ENCODE measurements around the gene MYO9B. TPM values are rescaled to one million over a fixed set of nuclear protein-coding genes. Genes with fewer than 3 reads are reported as not detected.

Gene MYO9B
- total RNA-seq, 1 experiment from 2014 or later = 85.4 TPM

DNA sequence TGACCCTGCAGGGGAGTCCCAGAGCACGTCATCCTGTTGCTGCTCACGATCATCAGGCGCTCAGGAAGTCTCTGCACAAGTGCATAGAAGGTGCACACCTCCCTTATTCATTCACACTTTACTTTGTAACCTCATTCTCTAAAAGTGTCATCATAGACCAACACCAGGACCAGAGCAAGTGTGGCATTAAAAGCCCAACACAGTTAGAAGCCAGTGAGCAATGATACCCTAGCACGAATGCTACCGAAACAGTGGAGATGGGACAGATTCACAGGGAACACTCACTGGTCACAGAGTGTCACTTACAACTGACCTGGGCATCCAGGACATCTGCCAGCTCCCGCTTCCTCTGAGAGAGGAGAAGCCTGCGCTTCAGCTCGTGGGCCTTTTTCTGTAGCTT is 17.3 kb upstream of the MYO9B start:
- Histone ChIP-seq H3K27me3 (replicated peaks; ENCODE audit: insufficient read depth, low read depth, low read length, poor library complexity) (no peaks in the 10 kb centered on the region), H3K9me3 (ENCODE audit: low read depth, low read length, poor library complexity, severe bottlenecking) (peaks cover 10% of the 10 kb centered on the region), H3K4me3 (ENCODE audit: low read depth, low read length, poor library complexity, severe bottlenecking) (no peak overlapping the region), H3K4me1 (ENCODE audit: insufficient read depth, low read length, poor library complexity, severe bottlenecking) (no peaks in the 10 kb centered on the region), H3K36me3 (ENCODE audit: insufficient read depth, low read length, poor library complexity, severe bottlenecking) (peaks cover 58% of the 10 kb centered on the region), H3K27ac (ENCODE audit: low read depth, low read length, poor library complexity, severe bottlenecking) (no peak overlapping the region)
- no TSS peak for BruUV-seq (replicated peaks)
- POLR2A ChIA-PET (ENCODE audit: low non-redundant PET) = no interaction called here
- TF ChIP-seq CTCF (conservative IDR thresholded peaks at IDR 0.05; ENCODE audit: low read depth, low read length) (no peak), EZH2 (IDR thresholded peaks at IDR 0.05; ENCODE audit: borderline replicate concordance, low read depth, low read length, poor library complexity, severe bottlenecking) (no peak)
- CTCF ChIA-PET = no interaction called here
- intact Hi-C loops (cut with micrococcal nuclease; ENCODE audit: unreplicated experiment) = no loop called here
- DNase-seq (ENCODE audit: low spot score) = no peak

DNA sequence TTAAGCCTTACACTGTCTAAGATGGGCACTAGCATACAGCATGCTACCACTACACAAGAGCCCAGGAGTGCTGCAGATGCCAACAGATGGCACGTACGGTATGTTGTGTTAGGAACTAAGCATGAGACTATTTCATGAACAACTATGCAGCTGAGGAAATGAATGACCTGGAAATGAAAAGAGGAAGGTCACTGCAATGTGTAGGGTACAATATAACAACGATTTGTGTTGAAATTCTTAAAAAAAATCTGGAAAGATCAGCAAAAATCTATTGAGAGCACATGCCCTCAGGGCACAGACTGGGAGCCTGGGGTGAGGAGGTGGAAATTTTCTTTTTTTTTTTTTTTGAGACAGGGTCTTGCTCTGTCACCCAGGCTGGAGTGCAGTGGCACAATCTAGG is 14.8 kb upstream of the MYO9B start:
- Histone ChIP-seq H3K36me3 (ENCODE audit: insufficient read depth, low read length, poor library complexity, severe bottlenecking) (peaks cover 69% of the 10 kb centered on the region), H3K27me3 (replicated peaks; ENCODE audit: insufficient read depth, low read depth, low read length, poor library complexity) (no peaks in the 10 kb centered on the region), H3K9me3 (ENCODE audit: low read depth, low read length, poor library complexity, severe bottlenecking) (peaks cover 10% of the 10 kb centered on the region), H3K4me1 (ENCODE audit: insufficient read depth, low read length, poor library complexity, severe bottlenecking) (no peaks in the 10 kb centered on the region), H3K4me3 (ENCODE audit: low read depth, low read length, poor library complexity, severe bottlenecking) (no peak overlapping the region), H3K27ac (ENCODE audit: low read depth, low read length, poor library complexity, severe bottlenecking) (no peak overlapping the region)
- ChIA-PET POLR2A (ENCODE audit: low non-redundant PET) (no interaction called here), CTCF (no interaction called here)
- no peak for DNase-seq (ENCODE audit: low spot score)
- intact Hi-C loops (cut with micrococcal nuclease; ENCODE audit: unreplicated experiment) = no loop called here
- TF ChIP-seq EZH2 (IDR thresholded peaks at IDR 0.05; ENCODE audit: borderline replicate concordance, low read depth, low read length, poor library complexity, severe bottlenecking) = no peak
- TF ChIP-seq CTCF (conservative IDR thresholded peaks at IDR 0.05; ENCODE audit: low read depth, low read length) = no peak
- BruUV-seq (replicated peaks) = no TSS peak

DNA sequence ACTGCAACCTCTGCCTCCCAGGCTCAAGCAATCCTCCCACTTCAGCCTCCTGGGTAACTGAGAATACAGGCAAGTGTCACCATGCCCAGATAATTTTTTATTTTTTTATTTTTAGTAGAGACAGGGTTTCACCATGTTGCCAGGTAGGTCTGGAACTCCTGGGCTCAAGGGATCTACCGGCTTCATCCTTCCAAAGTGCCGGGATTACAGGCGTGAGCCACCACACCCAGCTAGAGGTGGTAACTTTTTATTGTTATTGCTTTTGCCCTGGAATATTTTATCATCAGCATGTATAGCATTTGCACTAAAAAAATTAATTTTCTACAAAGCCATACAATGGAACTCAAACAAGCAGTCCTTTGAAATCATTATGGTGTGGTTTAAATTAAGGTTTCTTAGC is 14.4 kb upstream of the MYO9B start:
- intact Hi-C loops (cut with micrococcal nuclease; ENCODE audit: unreplicated experiment) = no loop called here
- Histone ChIP-seq H3K4me3 (ENCODE audit: low read depth, low read length, poor library complexity, severe bottlenecking) (no peak overlapping the region), H3K4me1 (ENCODE audit: insufficient read depth, low read length, poor library complexity, severe bottlenecking) (no peaks in the 10 kb centered on the region), H3K27ac (ENCODE audit: low read depth, low read length, poor library complexity, severe bottlenecking) (no peak overlapping the region), H3K27me3 (replicated peaks; ENCODE audit: insufficient read depth, low read depth, low read length, poor library complexity) (no peaks in the 10 kb centered on the region), H3K9me3 (ENCODE audit: low read depth, low read length, poor library complexity, severe bottlenecking) (peaks cover 10% of the 10 kb centered on the region), H3K36me3 (ENCODE audit: insufficient read depth, low read length, poor library complexity, severe bottlenecking) (peaks cover 73% of the 10 kb centered on the region)
- no peak for DNase-seq (ENCODE audit: low spot score)
- ChIA-PET CTCF (no interaction called here), POLR2A (ENCODE audit: low non-redundant PET) (no interaction called here)
- no TSS peak for BruUV-seq (replicated peaks)
- TF ChIP-seq CTCF (conservative IDR thresholded peaks at IDR 0.05; ENCODE audit: low read depth, low read length) (no peak), EZH2 (IDR thresholded peaks at IDR 0.05; ENCODE audit: borderline replicate concordance, low read depth, low read length, poor library complexity, severe bottlenecking) (no peak)

Data from A673 (cell line).